ENCODE results near the gene FKBP11.
A peak's percentile ranks its signal among the peaks of the same experiment; 100 is the strongest.

Gene FKBP11

DNA sequence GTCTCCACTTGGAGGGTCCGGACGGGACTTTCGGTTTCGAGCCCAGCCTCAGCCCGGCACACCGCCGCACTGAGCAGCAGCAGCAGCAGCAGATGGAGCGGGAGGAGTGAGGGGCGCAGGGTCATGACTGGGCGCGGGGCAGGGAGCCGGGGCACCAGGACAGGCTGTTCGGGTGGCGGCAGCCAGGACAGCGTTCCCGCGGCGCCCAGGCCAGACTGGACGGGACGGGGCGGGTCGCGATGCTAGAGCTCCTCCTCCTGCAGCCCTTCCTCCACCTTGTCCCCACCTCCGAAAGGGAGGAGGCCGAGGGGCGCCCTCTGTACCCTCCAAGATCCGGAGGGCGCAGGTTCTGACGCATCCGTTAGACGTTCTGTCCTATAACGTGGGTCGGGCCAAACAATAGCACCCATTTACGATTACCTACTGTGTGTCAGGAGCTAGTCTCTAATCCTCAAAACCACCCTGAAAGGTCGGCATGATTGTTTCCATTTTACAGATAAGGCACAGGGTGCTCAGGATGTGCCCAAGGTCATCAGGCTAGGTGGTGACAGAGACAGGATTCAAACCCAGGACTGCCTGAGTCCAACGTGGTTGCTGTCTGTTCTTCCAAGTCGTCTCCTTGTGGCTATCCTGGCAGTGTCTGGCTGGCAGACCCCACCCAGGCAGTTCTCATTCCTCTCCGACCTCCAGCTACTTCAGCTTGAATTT is at the start of gene FKBP11:
Gene FKBP11, minus strand, starts transcription at position 189 of the 708 bp plus-strand sequence. Its CDS starts 64 bp downstream, at position 125.
- peak; percentile 78 for DNase-seq

- DNase-seq, result peak; percentile 72
Measured at GRCh38 chr12:48973941-48974673, 48.8 kb upstream of the FKBP11 start.

DNA sequence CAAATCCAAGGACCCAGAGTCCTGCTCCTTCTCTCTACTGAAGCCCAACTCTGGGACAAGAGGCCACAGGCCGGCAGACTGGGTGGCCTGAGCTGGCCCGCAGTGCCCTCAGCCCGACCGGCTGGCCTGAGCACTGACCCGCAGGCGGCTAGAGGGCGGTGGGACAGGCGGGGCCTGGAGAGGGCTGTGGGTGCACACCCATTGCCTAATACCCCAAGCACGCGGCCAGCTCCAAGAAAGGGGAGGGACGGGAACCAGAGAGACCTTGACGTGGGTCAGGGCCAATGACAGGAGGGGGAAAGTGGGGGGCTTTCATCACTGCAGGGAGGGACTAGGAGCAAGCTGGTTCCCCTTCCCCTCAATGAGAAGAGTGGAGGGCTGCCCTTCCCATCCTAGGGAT is 48.2 kb upstream of the FKBP11 start:
- no peak for DNase-seq

DNA sequence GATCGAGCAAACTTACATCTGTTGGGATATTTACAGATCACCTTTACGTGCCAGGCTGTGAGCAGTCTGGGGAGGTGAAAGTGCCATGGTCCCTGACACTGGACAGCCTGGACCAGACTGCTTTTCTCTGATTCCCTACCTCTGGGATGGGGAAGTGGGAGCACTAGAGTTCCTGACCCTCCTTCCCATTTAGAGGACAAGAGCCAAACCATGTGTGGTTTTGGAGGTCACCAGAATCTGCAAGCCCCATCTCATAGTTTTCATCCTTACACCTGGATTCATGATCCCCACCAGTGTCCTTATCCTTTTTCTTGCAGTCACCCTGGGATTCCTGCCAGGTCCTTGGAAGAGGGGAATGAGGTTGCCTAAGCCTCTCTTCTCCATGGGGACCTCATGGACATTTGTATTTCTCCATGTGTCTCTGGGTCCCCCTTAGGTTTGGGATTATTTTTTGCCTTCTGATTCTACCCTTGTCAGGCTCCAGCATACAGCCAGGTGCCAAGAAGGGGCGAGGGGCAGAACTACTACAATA is 47.7 kb upstream of the FKBP11 start:
- DNase-seq, result no peak

DNA sequence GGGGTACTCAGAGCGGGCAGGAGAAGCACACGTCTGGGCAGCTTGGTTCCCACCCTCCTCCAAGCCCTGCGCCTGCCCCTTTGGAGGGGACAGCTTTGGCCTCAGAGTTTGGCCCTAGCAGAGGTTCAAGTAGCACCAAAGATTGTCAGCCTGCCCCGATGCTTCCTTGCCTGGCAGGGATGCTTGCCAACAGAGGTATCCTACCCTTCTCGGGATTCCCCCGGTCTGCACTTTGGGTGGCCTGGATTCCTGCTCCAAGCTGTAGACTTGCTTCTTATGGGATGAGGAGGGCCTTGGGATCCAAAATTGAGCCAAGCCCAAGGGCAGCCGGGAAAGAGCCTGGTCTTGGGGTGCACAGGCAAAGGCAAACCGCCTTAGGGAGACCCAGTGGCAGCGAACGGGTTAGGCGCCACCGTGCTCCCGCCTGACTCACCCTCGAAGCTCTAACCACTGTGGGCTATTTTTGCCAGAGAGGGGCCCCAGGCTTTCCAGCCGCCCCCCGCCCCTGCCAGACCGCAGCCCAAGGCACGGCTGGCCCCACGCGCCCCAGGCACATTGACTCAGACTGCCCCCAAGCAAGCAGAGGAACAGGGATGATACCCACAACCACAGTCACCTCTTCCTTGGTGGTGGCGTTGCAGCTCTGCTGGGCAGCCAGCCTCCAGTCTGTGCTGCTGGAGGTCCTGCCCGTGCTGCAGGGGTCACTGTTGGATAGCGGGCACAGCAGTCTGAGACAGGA is 47.1 kb upstream of the FKBP11 start:
- DNase-seq, result no peak

DNA sequence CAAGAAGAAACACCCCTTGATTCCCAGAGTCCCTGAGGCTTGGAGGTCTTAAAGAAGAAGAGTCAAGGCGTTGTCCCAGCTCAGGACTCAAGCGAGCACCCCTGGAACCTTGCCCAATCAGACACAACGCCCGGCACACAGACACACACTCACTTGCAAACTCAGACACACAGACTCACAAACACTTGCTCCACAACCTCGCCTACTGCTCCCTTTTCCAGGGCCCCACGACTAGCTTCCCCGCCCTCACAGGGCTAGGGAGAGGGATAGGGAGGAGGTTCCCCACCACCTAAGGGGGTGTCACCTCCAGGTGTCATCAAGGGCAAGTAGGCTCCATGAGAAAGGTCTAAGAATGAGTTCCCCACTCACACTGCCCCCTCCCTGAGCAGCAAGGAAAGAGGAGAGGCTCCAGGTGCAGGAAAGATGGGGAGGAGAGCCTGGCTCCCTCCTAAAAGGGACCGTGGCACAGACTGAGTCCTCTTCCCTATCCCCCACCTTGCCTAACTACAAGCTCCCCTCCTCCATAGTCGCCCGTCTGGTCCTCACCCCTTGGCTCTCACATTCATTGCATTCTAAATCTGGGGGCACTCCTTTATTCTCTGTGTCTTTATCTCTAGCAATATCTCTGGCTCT is 45.5 kb upstream of the FKBP11 start:
- no peak for DNase-seq

DNA sequence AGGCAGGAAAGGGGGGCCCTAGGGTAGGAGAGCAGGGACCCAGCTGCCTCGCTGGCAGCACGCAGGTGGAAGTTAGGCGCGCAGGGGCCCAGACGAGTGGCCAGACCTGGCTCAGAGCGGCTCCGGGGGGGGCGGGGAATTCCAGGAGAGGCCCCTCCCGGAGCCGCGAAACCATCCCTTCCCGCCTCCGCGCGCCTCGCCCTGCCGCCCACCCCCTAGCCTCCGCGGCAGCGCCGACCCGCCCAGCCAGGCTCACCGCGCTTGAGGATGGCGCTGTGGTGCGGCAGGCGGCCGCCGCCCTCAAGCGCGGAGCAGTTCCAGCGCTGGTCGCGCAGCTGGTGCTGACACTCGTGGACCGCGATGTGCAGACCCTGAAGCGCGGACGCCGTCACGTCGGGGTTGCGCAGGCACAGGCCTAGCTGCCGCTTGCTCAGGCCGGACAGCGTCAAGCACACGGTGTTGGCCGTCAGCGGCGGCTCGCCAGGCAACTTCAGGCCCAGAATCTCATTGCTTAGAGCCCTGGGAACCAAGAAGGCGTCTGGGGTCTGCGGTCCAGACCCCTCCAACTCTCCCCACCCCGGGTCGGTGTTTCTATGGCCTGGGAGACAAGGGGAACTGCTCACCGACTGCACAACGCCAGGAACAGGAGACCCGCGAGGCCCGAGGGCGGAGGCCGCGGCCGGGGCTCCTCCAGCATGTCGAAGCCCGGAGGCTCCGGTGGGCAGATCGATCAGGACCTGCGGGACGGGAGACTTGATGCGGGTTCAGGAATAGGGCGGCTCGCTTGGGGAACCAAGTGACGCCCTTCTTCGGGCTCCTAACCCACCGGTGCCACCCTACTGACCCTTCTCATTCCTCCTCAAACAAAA is 44.8 kb upstream of the FKBP11 start:
- peak; percentile 32 for DNase-seq

- peak; percentile 18 for DNase-seq
Measured at GRCh38 chr12:48969160-48969771, 44.0 kb upstream of the FKBP11 start.

- no peak for DNase-seq
Measured at GRCh38 chr12:48968467-48968866, 43.2 kb upstream of the FKBP11 start.

- no peak for DNase-seq
Measured at GRCh38 chr12:48967991-48968390, 42.7 kb upstream of the FKBP11 start.

GRCh38 chr12:48966177-48966895 is 41.0 kb upstream of the FKBP11 start:
- DNase-seq, result no peak

- peak; percentile 27 for DNase-seq
Measured at GRCh38 chr12:48965298-48965838, 40.1 kb upstream of the FKBP11 start.

- DNase-seq, result no peak
Measured at GRCh38 chr12:48961801-48962200, 36.5 kb upstream of the FKBP11 start.

DNA sequence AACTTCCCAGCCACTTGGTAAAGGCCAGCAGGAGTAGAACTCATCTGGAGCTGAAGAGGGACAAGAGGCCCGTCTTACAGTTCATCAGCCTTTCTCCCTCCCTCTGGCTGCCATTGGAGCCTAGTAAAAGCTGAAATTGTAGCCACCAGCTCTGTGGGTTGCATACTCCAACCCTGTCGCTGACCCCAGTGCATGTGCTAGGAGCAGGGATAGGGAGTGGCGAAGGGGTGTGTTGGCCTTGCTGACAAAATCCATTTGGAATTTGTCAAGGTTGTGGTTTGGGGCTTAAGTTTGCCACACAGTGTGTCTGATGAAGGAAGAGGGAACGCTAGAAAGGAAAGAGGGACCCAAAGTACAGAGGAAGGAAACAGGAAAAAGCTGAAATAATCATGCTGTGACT is 36.0 kb upstream of the FKBP11 start:
- no peak for DNase-seq

DNA sequence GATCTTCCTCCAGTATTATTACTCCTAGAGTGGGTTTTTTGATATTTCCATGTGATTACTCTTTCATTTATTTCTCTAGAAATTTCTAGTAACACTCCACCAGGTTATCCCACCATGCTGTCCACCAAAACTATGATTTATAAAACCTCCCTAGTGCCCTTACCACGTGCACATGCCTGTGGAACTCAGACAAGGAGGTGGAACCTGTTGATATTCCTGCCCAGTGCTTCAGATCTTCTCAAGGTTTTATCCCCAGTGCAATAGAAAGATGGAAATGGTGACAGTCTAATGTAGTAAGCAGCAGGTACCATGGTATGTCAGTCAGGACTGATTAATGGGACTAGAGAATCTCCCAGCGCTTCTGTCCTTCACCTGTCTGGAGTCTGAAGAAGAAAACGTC is 35.5 kb upstream of the FKBP11 start:
- DNase-seq, result no peak

GRCh38 chr12:48958049-48958388 is 32.7 kb upstream of the FKBP11 start:
- no peak for DNase-seq

DNA sequence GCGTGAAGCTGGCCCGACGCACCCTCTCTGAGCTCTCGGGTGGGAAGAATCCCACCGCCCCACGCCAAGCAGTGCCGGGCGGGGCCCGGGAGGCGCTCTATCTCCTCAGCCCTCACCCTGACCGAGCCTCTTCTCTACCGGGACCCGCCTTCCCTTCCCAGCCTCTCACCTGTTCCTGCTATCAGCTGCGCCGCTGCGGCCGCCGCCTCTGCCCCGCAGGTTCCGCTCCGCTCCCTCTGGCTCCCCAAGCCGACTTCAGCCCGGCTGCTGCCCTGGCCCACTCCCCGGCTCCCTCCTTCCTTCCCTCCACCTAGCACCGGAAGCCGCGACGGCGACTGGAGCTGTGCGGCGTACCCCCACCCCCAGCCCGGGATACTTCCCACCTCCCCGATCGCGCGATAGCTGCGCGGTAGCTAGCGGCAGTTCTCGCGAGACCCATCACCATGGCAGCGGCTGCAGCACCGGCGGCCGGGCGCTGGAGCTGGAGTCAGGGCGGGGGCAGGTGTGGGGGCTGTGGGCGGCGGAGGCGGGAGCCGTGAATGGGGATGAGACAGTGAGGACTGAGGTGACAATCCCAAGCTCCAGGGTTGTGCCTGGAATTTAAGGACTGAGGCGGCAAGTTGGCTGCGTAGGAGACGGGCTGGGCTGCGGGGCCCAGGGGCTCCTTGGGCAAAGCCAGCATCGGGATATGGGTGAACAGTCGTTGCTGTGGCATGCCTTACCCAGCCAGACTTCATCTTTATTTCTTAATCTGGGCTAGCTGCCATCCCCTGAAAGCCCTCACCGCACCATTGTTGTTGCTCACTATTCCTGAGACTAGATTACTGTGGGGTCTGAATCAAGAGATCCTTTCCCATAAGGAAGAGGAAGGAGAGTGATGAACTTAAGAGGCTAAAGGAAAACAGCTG is 32.1 kb upstream of the FKBP11 start, which contains the start of gene ARF3:
Gene ARF3, minus strand, starts transcription at position 347 of the 908 bp plus-strand sequence. CDS start 16,392 bp downstream, outside the sequence.
- DNase-seq, result peak; percentile 99

DNA sequence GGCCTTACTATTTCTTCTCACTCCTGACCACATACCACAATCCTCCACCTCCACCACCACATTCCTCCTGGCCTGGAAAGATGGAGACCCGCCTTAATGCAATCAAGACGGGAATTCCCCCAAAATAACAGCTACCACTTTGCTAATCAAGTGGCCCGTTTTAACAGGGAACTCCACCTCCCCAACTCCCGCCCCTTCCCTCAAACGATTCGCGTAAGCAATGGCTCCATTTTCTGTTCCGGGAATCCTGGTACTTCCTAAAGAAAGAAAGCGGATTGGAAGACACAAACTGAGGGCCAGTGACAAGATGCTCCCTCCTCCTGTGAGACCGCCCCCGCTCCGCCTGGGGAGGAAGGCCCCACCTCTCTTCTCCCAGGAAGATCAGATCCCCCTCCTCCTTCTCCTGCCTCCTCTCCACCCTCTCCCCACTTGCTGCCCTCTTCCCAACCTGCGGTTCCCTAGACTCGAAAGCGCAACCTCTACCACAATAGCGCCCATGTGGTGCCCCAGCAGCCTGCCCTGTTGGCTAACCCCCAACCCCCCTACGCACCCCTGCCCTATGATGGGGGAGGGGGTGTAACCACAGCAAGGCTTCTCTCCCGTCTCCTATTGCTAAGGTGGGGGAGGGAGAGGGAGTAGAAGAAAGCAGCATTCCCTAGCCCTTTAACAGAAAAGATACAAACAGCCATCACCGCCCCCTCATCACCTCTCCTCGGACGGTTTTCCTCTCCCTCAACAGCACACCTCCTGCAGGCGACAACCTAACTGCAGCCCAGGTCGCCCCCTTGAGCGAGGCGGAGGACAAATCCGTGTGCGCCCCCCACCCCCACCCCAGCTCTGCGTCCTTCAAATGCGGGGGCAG is 31.2 kb upstream of the FKBP11 start:
- DNase-seq, result peak; percentile 98
